ENCODE results near the gene TOX2. TPM values are rescaled to one million over a fixed set of nuclear protein-coding genes. Genes with fewer than 3 reads are reported as not detected.

TOX2 gene
- total and polyA plus RNA-seq, 2 of the 8 experiments (the other 6 are each of a cell fraction or from before 2014, with no cell fraction given) = 1.8 to 3.4 TPM

DNA sequence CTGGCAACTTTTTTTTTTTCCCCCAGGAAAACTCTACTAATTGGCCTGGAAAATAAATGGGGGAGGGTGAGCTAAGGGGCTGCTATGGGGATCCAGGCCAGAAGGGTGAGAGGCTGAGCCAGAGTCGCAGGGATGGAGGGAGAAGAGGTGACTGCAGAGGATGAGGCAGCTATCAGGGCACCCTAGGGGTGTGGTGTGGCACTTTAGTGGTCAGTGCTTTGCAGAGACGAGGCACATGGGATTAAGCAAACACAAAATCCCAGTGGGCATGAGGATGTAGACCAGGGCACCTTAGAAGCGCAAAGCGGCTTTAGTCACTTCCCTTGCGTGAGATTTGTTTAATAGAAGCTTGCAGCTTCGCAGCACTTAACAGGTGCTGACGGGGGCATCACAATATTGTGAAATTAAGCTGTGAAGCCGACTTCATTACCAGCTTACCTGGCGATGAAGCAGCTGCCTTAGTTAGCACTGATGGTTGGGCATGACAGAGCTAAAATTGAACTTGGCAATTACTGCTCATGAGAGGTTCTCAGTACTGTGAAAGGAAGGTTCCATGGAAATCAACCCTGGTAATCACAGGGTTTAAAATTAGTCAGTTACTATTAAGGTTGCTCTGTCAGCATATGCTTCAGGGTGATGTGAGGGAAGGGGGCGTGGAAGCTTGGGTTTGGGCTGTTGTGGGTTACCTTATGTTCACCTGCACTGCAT, 26.0 kb downstream of the TOX2 start (continued):
- TF ChIP-seq, protein P1, sequence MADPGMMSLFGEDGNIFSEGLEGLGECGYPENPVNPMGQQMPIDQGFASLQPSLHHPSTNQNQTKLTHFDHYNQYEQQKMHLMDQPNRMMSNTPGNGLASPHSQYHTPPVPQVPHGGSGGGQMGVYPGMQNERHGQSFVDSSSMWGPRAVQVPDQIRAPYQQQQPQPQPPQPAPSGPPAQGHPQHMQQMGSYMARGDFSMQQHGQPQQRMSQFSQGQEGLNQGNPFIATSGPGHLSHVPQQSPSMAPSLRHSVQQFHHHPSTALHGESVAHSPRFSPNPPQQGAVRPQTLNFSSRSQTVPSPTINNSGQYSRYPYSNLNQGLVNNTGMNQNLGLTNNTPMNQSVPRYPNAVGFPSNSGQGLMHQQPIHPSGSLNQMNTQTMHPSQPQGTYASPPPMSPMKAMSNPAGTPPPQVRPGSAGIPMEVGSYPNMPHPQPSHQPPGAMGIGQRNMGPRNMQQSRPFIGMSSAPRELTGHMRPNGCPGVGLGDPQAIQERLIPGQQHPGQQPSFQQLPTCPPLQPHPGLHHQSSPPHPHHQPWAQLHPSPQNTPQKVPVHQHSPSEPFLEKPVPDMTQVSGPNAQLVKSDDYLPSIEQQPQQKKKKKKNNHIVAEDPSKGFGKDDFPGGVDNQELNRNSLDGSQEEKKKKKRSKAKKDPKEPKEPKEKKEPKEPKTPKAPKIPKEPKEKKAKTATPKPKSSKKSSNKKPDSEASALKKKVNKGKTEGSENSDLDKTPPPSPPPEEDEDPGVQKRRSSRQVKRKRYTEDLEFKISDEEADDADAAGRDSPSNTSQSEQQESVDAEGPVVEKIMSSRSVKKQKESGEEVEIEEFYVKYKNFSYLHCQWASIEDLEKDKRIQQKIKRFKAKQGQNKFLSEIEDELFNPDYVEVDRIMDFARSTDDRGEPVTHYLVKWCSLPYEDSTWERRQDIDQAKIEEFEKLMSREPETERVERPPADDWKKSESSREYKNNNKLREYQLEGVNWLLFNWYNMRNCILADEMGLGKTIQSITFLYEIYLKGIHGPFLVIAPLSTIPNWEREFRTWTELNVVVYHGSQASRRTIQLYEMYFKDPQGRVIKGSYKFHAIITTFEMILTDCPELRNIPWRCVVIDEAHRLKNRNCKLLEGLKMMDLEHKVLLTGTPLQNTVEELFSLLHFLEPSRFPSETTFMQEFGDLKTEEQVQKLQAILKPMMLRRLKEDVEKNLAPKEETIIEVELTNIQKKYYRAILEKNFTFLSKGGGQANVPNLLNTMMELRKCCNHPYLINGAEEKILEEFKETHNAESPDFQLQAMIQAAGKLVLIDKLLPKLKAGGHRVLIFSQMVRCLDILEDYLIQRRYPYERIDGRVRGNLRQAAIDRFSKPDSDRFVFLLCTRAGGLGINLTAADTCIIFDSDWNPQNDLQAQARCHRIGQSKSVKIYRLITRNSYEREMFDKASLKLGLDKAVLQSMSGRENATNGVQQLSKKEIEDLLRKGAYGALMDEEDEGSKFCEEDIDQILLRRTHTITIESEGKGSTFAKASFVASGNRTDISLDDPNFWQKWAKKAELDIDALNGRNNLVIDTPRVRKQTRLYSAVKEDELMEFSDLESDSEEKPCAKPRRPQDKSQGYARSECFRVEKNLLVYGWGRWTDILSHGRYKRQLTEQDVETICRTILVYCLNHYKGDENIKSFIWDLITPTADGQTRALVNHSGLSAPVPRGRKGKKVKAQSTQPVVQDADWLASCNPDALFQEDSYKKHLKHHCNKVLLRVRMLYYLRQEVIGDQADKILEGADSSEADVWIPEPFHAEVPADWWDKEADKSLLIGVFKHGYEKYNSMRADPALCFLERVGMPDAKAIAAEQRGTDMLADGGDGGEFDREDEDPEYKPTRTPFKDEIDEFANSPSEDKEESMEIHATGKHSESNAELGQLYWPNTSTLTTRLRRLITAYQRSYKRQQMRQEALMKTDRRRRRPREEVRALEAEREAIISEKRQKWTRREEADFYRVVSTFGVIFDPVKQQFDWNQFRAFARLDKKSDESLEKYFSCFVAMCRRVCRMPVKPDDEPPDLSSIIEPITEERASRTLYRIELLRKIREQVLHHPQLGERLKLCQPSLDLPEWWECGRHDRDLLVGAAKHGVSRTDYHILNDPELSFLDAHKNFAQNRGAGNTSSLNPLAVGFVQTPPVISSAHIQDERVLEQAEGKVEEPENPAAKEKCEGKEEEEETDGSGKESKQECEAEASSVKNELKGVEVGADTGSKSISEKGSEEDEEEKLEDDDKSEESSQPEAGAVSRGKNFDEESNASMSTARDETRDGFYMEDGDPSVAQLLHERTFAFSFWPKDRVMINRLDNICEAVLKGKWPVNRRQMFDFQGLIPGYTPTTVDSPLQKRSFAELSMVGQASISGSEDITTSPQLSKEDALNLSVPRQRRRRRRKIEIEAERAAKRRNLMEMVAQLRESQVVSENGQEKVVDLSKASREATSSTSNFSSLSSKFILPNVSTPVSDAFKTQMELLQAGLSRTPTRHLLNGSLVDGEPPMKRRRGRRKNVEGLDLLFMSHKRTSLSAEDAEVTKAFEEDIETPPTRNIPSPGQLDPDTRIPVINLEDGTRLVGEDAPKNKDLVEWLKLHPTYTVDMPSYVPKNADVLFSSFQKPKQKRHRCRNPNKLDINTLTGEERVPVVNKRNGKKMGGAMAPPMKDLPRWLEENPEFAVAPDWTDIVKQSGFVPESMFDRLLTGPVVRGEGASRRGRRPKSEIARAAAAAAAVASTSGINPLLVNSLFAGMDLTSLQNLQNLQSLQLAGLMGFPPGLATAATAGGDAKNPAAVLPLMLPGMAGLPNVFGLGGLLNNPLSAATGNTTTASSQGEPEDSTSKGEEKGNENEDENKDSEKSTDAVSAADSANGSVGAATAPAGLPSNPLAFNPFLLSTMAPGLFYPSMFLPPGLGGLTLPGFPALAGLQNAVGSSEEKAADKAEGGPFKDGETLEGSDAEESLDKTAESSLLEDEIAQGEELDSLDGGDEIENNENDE (IDR thresholded peaks at IDR 0.05; ENCODE audit: insufficient replicate concordance, low read length) = no peak
- no peak for TF ChIP-seq CEBPB (IDR thresholded peaks at IDR 0.05; ENCODE audit: low read depth, low read length)
- TF ChIP-seq EGR1 (IDR thresholded peaks at IDR 0.05; ENCODE audit: borderline replicate concordance, low read depth, low read length) = no peak
- no peak for TF ChIP-seq BACH1 (IDR thresholded peaks at IDR 0.05; ENCODE audit: low read length)
- TF ChIP-seq, protein P2, sequence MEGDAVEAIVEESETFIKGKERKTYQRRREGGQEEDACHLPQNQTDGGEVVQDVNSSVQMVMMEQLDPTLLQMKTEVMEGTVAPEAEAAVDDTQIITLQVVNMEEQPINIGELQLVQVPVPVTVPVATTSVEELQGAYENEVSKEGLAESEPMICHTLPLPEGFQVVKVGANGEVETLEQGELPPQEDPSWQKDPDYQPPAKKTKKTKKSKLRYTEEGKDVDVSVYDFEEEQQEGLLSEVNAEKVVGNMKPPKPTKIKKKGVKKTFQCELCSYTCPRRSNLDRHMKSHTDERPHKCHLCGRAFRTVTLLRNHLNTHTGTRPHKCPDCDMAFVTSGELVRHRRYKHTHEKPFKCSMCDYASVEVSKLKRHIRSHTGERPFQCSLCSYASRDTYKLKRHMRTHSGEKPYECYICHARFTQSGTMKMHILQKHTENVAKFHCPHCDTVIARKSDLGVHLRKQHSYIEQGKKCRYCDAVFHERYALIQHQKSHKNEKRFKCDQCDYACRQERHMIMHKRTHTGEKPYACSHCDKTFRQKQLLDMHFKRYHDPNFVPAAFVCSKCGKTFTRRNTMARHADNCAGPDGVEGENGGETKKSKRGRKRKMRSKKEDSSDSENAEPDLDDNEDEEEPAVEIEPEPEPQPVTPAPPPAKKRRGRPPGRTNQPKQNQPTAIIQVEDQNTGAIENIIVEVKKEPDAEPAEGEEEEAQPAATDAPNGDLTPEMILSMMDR (IDR thresholded peaks at IDR 0.05; ENCODE audit: control extremely low read depth in 1 of 3, insufficient read depth in 1 of 3, low read depth in 1 of 3, low read length in 3 of 3) = no peak
- TF ChIP-seq MAFK (IDR thresholded peaks at IDR 0.05; ENCODE audit: low read depth, low read length) = no peak
- no peak for TF ChIP-seq GTF2F1 (IDR thresholded peaks at IDR 0.05; ENCODE audit: borderline replicate concordance, low read depth, low read length)

Data from H1 (cell line).